Breast epithelium (tissue), 3 donors: ENCODE results near the gene ARL14EPL.

ENCODE experiments used
- POLR2A ChIP-seq: fragments of 450-650 bp; IDR thresholded peaks from one replicate; pipeline ENCODE4 v1.6.1; 2016; ENCODE audit warnings: antibody characterized with exemption, mild to moderate bottlenecking, moderate library complexity
- POLR2AphosphoS5 ChIP-seq, 3 donors: sonication (generic); formaldehyde crosslinking; IDR thresholded peaks; one replicate each; pipeline ENCODE4 v1.6.1; 2017; ENCODE audit warnings: antibody characterized with exemption in 3 of 3
- TF ChIP-seq, protein P1 (sequence below), 3 donors: fragments of 450-650 bp; IDR thresholded peaks; one replicate each; pipeline ENCODE4 v1.5.1; 2016 to 2017; ENCODE audit warnings: antibody characterized with exemption in 3 of 3, mild to moderate bottlenecking in 3 of 3, moderate library complexity in 3 of 3

DNA sequence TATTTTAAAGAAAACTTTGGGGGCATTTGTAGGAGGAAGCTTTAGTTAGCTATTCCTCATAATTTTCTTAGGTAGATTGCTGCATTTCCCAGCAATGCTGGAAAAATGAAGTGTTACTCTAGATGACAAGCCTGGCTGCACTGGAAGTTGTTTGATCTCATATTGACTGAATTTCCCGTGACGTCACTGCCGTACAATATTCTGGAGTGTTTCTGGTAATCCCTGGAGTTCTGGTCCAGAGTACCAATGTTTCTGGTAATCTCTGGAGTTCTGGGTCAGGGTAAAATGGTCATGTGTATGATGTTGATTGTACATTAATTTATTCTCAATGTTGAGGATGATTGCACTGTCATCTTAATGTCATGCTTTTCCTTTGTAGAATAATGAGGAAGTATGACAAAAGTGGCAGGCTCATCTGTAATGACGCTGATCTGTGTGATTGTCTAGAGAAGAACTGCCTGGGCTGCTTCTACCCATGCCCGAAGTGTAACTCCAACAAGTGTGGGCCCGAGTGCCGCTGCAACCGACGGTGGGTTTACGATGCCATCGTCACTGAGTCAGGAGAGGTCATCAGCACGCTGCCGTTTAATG lies 26.2 kb downstream of the ARL14EPL start:
- TF ChIP-seq, protein P1, sequence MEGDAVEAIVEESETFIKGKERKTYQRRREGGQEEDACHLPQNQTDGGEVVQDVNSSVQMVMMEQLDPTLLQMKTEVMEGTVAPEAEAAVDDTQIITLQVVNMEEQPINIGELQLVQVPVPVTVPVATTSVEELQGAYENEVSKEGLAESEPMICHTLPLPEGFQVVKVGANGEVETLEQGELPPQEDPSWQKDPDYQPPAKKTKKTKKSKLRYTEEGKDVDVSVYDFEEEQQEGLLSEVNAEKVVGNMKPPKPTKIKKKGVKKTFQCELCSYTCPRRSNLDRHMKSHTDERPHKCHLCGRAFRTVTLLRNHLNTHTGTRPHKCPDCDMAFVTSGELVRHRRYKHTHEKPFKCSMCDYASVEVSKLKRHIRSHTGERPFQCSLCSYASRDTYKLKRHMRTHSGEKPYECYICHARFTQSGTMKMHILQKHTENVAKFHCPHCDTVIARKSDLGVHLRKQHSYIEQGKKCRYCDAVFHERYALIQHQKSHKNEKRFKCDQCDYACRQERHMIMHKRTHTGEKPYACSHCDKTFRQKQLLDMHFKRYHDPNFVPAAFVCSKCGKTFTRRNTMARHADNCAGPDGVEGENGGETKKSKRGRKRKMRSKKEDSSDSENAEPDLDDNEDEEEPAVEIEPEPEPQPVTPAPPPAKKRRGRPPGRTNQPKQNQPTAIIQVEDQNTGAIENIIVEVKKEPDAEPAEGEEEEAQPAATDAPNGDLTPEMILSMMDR (IDR thresholded peaks at IDR 0.05): no peak
- TF ChIP-seq POLR2A (no peak), POLR2AphosphoS5 (IDR thresholded peaks at IDR 0.05) (no peak)
